ENCODE results near the gene SUGCT. TPM values are rescaled to one million over a fixed set of nuclear protein-coding genes. Genes with fewer than 3 reads are reported as not detected.

Gene SUGCT
- total RNA-seq, 3 donors from 2014 or later = 2.3 to 4.5 (median 4.0) TPM

GRCh38 chr7:40811666-40812065, 676.9 kb downstream of the SUGCT start:
- H3K4me3 ChIP-seq = no peak overlapping the region
- intact Hi-C loops (cut with DNase I; ENCODE audit: low total_unique reads) = no loop called here

GRCh38 chr7:40815022-40815421, 680.2 kb downstream of the SUGCT start:
- TF ChIP-seq POLR2A (IDR thresholded peaks at IDR 0.05) (no peak), POLR2AphosphoS5 (IDR thresholded peaks at IDR 0.05) (no peak), CTCF (IDR thresholded peaks at IDR 0.05) (no peak)
- no peaks in the 10 kb centered on the region for H3K4me1 ChIP-seq
- H3K27me3 ChIP-seq = no peaks in the 10 kb centered on the region
- H3K4me3 ChIP-seq = no peak overlapping the region
- DNase-seq (ENCODE audit: low spot score in 2 of 2) = no peak
- H3K9me3 ChIP-seq = peaks cover 4 to 5% of the 10 kb centered on the region in 2 donors
- H3K36me3 ChIP-seq = no peaks in the 10 kb centered on the region
- intact Hi-C loops (cut with DNase I; ENCODE audit: low total_unique reads) = no loop called here
- H3K27ac ChIP-seq = no peak overlapping the region

More at GRCh38 chr7:40811666-40812065, 676.9 kb downstream of the SUGCT start:
- Histone ChIP-seq H3K27ac (no peak overlapping the region), H3K27me3 (no peaks in the 10 kb centered on the region), H3K9me3 (peaks cover 5 to 8% of the 10 kb centered on the region in 2 donors), H3K36me3 (no peaks in the 10 kb centered on the region), H3K4me1 (no peaks in the 10 kb centered on the region)
- DNase-seq (ENCODE audit: low spot score in 2 of 2) = no peak
- TF ChIP-seq POLR2AphosphoS5 (IDR thresholded peaks at IDR 0.05) = no peak

- Histone ChIP-seq H3K4me1 (no peaks in the 10 kb centered on the region), H3K27me3 (no peaks in the 10 kb centered on the region), H3K27ac (no peak overlapping the region), H3K9me3 (peaks cover 4 to 5% of the 10 kb centered on the region in 2 donors), H3K4me3 (no peak overlapping the region), H3K36me3 (no peaks in the 10 kb centered on the region)
- intact Hi-C loops (cut with DNase I; ENCODE audit: low total_unique reads) = no loop called here
- no peak for TF ChIP-seq POLR2AphosphoS5 (IDR thresholded peaks at IDR 0.05)
- no peak for TF ChIP-seq CTCF (IDR thresholded peaks at IDR 0.05)
- TF ChIP-seq POLR2A (IDR thresholded peaks at IDR 0.05) = no peak
- no peak for DNase-seq (ENCODE audit: low spot score in 2 of 2)
These were observed 680.7 kb downstream of the SUGCT start for GRCh38 chr7:40815512-40815911.

GRCh38 chr7:40822861-40823260, 688.1 kb downstream of the SUGCT start:
- Histone ChIP-seq H3K27me3 (no peaks in the 10 kb centered on the region), H3K27ac (no peak overlapping the region), H3K4me1 (peaks cover 0 to 8% of the 10 kb centered on the region in 2 donors), H3K9me3 (no peaks in the 10 kb centered on the region), H3K4me3 (no peak overlapping the region), H3K36me3 (no peaks in the 10 kb centered on the region)
- TF ChIP-seq POLR2A (IDR thresholded peaks at IDR 0.05) (no peak), CTCF (IDR thresholded peaks at IDR 0.05) (no peak), POLR2AphosphoS5 (IDR thresholded peaks at IDR 0.05) (no peak)
- DNase-seq (ENCODE audit: low spot score in 2 of 2) = no peak
- intact Hi-C loops (cut with DNase I; ENCODE audit: low total_unique reads) = no loop called here

GRCh38 chr7:40824461-40824860, 689.7 kb downstream of the SUGCT start:
- H3K27me3 ChIP-seq = no peaks in the 10 kb centered on the region
- H3K4me1 ChIP-seq = peaks cover 0 to 8% of the 10 kb centered on the region in 2 donors
- no peak overlapping the region for H3K4me3 ChIP-seq
- TF ChIP-seq POLR2AphosphoS5 (IDR thresholded peaks at IDR 0.05) (no peak), CTCF (IDR thresholded peaks at IDR 0.05) (no peak), POLR2A (IDR thresholded peaks at IDR 0.05) (no peak)
- no peaks in the 10 kb centered on the region for H3K9me3 ChIP-seq
- intact Hi-C loops (cut with DNase I; ENCODE audit: low total_unique reads) = no loop called here
- peak overlapping the region in 1 of 2 donors; percentile 7 for H3K27ac ChIP-seq
- no peaks in the 10 kb centered on the region for H3K36me3 ChIP-seq
- no peak for DNase-seq (ENCODE audit: low spot score in 2 of 2)
